MCF 10A (cell line): ENCODE results near the gene TNIK. TPM values are rescaled to one million over a fixed set of nuclear protein-coding genes. Genes with fewer than 3 reads are reported as not detected.

Experiments
- BruUV-seq: library from RNA; stranded (reverse); fragments of 400-500 nt; replicated peaks from 2 replicates; lab custom pipeline; 2021; lab: Mats Ljungman, UMichigan
- CTCF ChIA-PET: fragments of 300-600 bp; sonication (Branson Sonifier 250); formaldehyde crosslinking; extraction: SDS; loops from one replicate; lab custom pipeline; 2021; ENCODE audit warnings: antibody characterized with exemption, inconsistent platforms; lab: Yijun Ruan, JAX
- POLR2A ChIA-PET: fragments of 300-600, 350-650 bp; sonication (Branson Sonifier 250); formaldehyde crosslinking; extraction: SDS; loops from one replicate; lab custom pipeline; 2020; ENCODE audit warnings: antibody characterized with exemption, inconsistent platforms; lab: Yijun Ruan, JAX
- DNase-seq: peaks from one replicate; pipeline ENCODE4 v3.0.0-alpha.2; 2018; ENCODE audit not compliant: unreplicated experiment
- H3K27ac Mint-ChIP-seq: one replicate; pipeline ENCODE4 v1.8.0; 2022; ENCODE audit warnings: mild to moderate bottlenecking, low read depth, mixed read lengths; ENCODE audit not compliant: unreplicated experiment
- H3K27me3 Mint-ChIP-seq: one replicate; pipeline ENCODE4 v1.8.0; 2022; ENCODE audit warnings: mixed read lengths; ENCODE audit not compliant: insufficient read depth, unreplicated experiment
- H3K36me3 Mint-ChIP-seq: one replicate; pipeline ENCODE4 v1.8.0; 2022; ENCODE audit warnings: mild to moderate bottlenecking, moderate library complexity, mixed read lengths; ENCODE audit not compliant: insufficient read depth, unreplicated experiment
- H3K4me1 Mint-ChIP-seq: one replicate; pipeline ENCODE4 v1.8.0; 2022; ENCODE audit warnings: mixed read lengths; ENCODE audit not compliant: insufficient read depth, unreplicated experiment
- H3K4me3 Mint-ChIP-seq: one replicate; pipeline ENCODE4 v1.8.0; 2022; ENCODE audit warnings: mild to moderate bottlenecking, moderate library complexity, mixed read lengths; ENCODE audit not compliant: unreplicated experiment
- H3K9me3 Mint-ChIP-seq: one replicate; pipeline ENCODE4 v1.8.0; 2022; ENCODE audit warnings: mixed read lengths; ENCODE audit not compliant: unreplicated experiment
- CTCF ChIP-seq: fragments of 200-600 bp; IDR thresholded peaks from one replicate; pipeline ENCODE4 v1.8.0; 2022; ENCODE audit warnings: antibody characterized with exemption, mild to moderate bottlenecking; ENCODE audit not compliant: unreplicated experiment
- intact Hi-C: fragments of 100-400 bp; cut with micrococcal nuclease; formaldehyde crosslinking; loops from 2 replicates; pipeline ENCODE4 v1.14.1; 2022
- total RNA-seq: library from RNA; stranded (reverse); gene quantifications from 2 replicates; pipeline ENCODE4 v1.2.3, GENCODE V29; 2022

The TNIK gene
- total RNA-seq, 1 experiment from 2014 or later: 3.4 TPM

GRCh38 chr3:171165499-171165921 lies 294.7 kb downstream of the TNIK start:
- no peaks in the 10 kb centered on the region for H3K36me3 Mint-ChIP-seq
- ChIA-PET CTCF (interaction anchor here (0.6 to 0.7 kb wide), 3 partner anchors 35 to 401 kb away, joined by 3 to 5 read pairs (median 4); no protein-coding TSS in a partner anchor), POLR2A (no interaction called here)
- H3K4me3 Mint-ChIP-seq: no peak overlapping the region
- no TSS peak for BruUV-seq
- H3K27ac Mint-ChIP-seq: no peak overlapping the region
- no peak for TF ChIP-seq CTCF
- intact Hi-C loops: loop anchor here (5.0 kb wide), 1 partner anchor 203 kb away; no protein-coding TSS in a partner anchor
- no peaks in the 10 kb centered on the region for H3K9me3 Mint-ChIP-seq
- DNase-seq: no peak
- H3K4me1 Mint-ChIP-seq: peaks cover 10% of the 10 kb centered on the region
- no peaks in the 10 kb centered on the region for H3K27me3 Mint-ChIP-seq

- BruUV-seq: no TSS peak
- no peaks in the 10 kb centered on the region for H3K9me3 Mint-ChIP-seq
- DNase-seq: no peak
- H3K4me3 Mint-ChIP-seq: no peak overlapping the region
- no peaks in the 10 kb centered on the region for H3K27me3 Mint-ChIP-seq
- H3K27ac Mint-ChIP-seq: no peak overlapping the region
- CTCF ChIA-PET: interaction anchor here (0.8 to 1.1 kb wide), 2 partner anchors 23 to 357 kb away, joined by 4 read pairs; no protein-coding TSS in a partner anchor
- TF ChIP-seq CTCF: no peak
- no peaks in the 10 kb centered on the region for H3K36me3 Mint-ChIP-seq
- peaks cover 10% of the 10 kb centered on the region for H3K4me1 Mint-ChIP-seq
- intact Hi-C loops: no loop called here
- POLR2A ChIA-PET: no interaction called here
Observed at GRCh38 chr3:171164067-171164465, 296.1 kb downstream of the TNIK start.

- POLR2A ChIA-PET: interaction anchor here (0.7 to 1.2 kb wide), 2 partner anchors 19 to 298 kb away, joined by 3 to 5 read pairs; no protein-coding TSS in a partner anchor
- H3K27me3 Mint-ChIP-seq: no peaks in the 10 kb centered on the region
- no peaks in the 10 kb centered on the region for H3K36me3 Mint-ChIP-seq
- peaks cover 6% of the 10 kb centered on the region for H3K9me3 Mint-ChIP-seq
- peak; percentile 51 for TF ChIP-seq CTCF
- BruUV-seq: no TSS peak
- CTCF ChIA-PET: interaction anchor here (0.8 to 1.6 kb wide), 9 partner anchors 8 to 609 kb away, joined by 3 to 8 read pairs (median 4); partner anchors contain the start of gene TNIK
- no peak overlapping the region for H3K27ac Mint-ChIP-seq
- no peak overlapping the region for H3K4me3 Mint-ChIP-seq
- DNase-seq: peak; percentile 46
- intact Hi-C loops: loop anchor here (1.0 kb wide), 1 partner anchor 404 kb away; no protein-coding TSS in a partner anchor
- peaks cover 10% of the 10 kb centered on the region for H3K4me1 Mint-ChIP-seq
Observed at GRCh38 chr3:171163101-171164066, 296.8 kb downstream of the TNIK start.

GRCh38 chr3:171160325-171160724 lies 299.9 kb downstream of the TNIK start:
- CTCF ChIA-PET: interaction anchor here (0.8 to 1.0 kb wide), 2 partner anchors 199 to 406 kb away, joined by 4 to 6 read pairs; no protein-coding TSS in a partner anchor

More at GRCh38 chr3:171160325-171160724, 299.9 kb downstream of the TNIK start:
- Mint-ChIP-seq H3K4me1 (peaks cover 3% of the 10 kb centered on the region), H3K27ac (no peak overlapping the region), H3K9me3 (peaks cover 6% of the 10 kb centered on the region), H3K36me3 (no peaks in the 10 kb centered on the region), H3K27me3 (no peaks in the 10 kb centered on the region), H3K4me3 (no peak overlapping the region)
- peak; percentile 57 for DNase-seq
- intact Hi-C loops: no loop called here
- BruUV-seq: no TSS peak
- TF ChIP-seq CTCF: no peak
- POLR2A ChIA-PET: interaction anchor here (2.0 kb wide), 1 partner anchor 301 kb away, joined by 4 read pairs; no protein-coding TSS in a partner anchor
